G401.6 (cell line): ENCODE results near the gene CFI.

Source experiments
- FAIRE-seq: peaks from 2 replicates; lab custom pipeline; 2012; peaks lifted over from hg19 to GRCh38; lab: Jason Lieb, UNC

Gene CFI

GRCh38 chr4:109801895-109802319, at the start of gene CFI:
CFI (minus strand) TSS chr4:109801999; CDS start chr4:109801971, 28 bp downstream.
- FAIRE-seq, result no peak

GRCh38 chr4:109850601-109851000, 48.8 kb upstream of the CFI start:
- FAIRE-seq, result no peak

GRCh38 chr4:109848501-109848900, 46.7 kb upstream of the CFI start:
- FAIRE-seq, result no peak

- no peak for FAIRE-seq
Observed at GRCh38 chr4:109847896-109848442, 46.2 kb upstream of the CFI start, which contains the start of gene LRIT3. LRIT3 (plus strand) TSS chr4:109848107; CDS start chr4:109848202, 95 bp downstream.

- FAIRE-seq, result no peak
Observed at GRCh38 chr4:109846395-109847098, 44.7 kb upstream of the CFI start.

GRCh38 chr4:109836985-109837384, 35.2 kb upstream of the CFI start:
- no peak for FAIRE-seq

GRCh38 chr4:109833756-109834155, 32.0 kb upstream of the CFI start:
- peak; percentile 83 for FAIRE-seq

- no peak for FAIRE-seq
Observed at GRCh38 chr4:109827672-109828071, 25.9 kb upstream of the CFI start, which contains the start of gene RRH. RRH (plus strand) TSS chr4:109827972; CDS start chr4:109828028, 56 bp downstream.

- peak; percentile 95 for FAIRE-seq
Observed at GRCh38 chr4:109826719-109827118, 24.9 kb upstream of the CFI start.

- no peak for FAIRE-seq
Observed at GRCh38 chr4:109821185-109821584, 19.4 kb upstream of the CFI start.

GRCh38 chr4:109820563-109820962, 18.8 kb upstream of the CFI start:
- FAIRE-seq, result no peak

- no peak for FAIRE-seq
Observed at GRCh38 chr4:109818268-109818667, 16.5 kb upstream of the CFI start.

- no peak for FAIRE-seq
Observed at GRCh38 chr4:109816894-109817293, 15.1 kb upstream of the CFI start.

- no peak for FAIRE-seq
Observed at GRCh38 chr4:109816082-109816442, 14.3 kb upstream of the CFI start.

GRCh38 chr4:109815151-109816081, 13.6 kb upstream of the CFI start, which contains the start of gene GAR1:
GAR1 (plus strand) TSS chr4:109815762; CDS start chr4:109816165, 403 bp downstream.
- FAIRE-seq, result peak; percentile 98

GRCh38 chr4:109811707-109812106, 9.9 kb upstream of the CFI start:
- FAIRE-seq, result no peak

GRCh38 chr4:109810552-109811387, 9.0 kb upstream of the CFI start:
- FAIRE-seq, result no peak

- FAIRE-seq, result no peak
Observed at GRCh38 chr4:109809655-109810054, 7.9 kb upstream of the CFI start.

GRCh38 chr4:109803924-109804571, 2.2 kb upstream of the CFI start:
- FAIRE-seq, result no peak

GRCh38 chr4:109801099-109801789, 555 bp downstream of the CFI start:
- FAIRE-seq, result no peak

- no peak for FAIRE-seq
Observed at GRCh38 chr4:109798866-109799265, 2.9 kb downstream of the CFI start.
